HG03159 (cell line): ENCODE measurements around the gene ATAD3C.
A peak's percentile ranks its signal among the peaks of the same experiment; 100 is the strongest.
"Not testable (repeated sequence)": the region's sequence is repeated elsewhere in the genome, so short reads cannot be mapped to it uniquely, and the experiment has no call there.

Experiments
- ATAC-seq: cut with Tn5 transposase; IDR thresholded peaks from one replicate; pipeline ENCODE4 v1.9.1; 2021; ENCODE audit warnings: mild to moderate bottlenecking, moderate library complexity; ENCODE audit not compliant: unreplicated experiment

Gene ATAD3C

GRCh38 chr1:1494311-1494710 lies 44.8 kb downstream of the ATAD3C start:
- ATAC-seq: not testable (repeated sequence)

GRCh38 chr1:1495461-1495975 lies 46.0 kb downstream of the ATAD3C start:
- not testable (repeated sequence) for ATAC-seq

- not testable (repeated sequence) for ATAC-seq
Measured at GRCh38 chr1:1504777-1505365, 55.4 kb downstream of the ATAD3C start.

- ATAC-seq: not testable (repeated sequence)
Measured at GRCh38 chr1:1505366-1505798, 55.9 kb downstream of the ATAD3C start.

- ATAC-seq: not testable (repeated sequence)
Measured at GRCh38 chr1:1505801-1506200, 56.3 kb downstream of the ATAD3C start.

GRCh38 chr1:1507305-1507704 lies 57.8 kb downstream of the ATAD3C start:
- no peak for ATAC-seq

GRCh38 chr1:1508775-1509464 lies 59.4 kb downstream of the ATAD3C start:
- ATAC-seq: not testable (repeated sequence)

GRCh38 chr1:1509465-1509850 lies 60.0 kb downstream of the ATAD3C start:
- ATAC-seq: not testable (repeated sequence)

- no peak for ATAC-seq
Measured at GRCh38 chr1:1510912-1511532, 61.5 kb downstream of the ATAD3C start.

- peak; percentile 78 for ATAC-seq
Measured at GRCh38 chr1:1511533-1512285, 62.2 kb downstream of the ATAD3C start, which contains the start of gene ATAD3A. ATAD3A (plus strand) TSS chr1:1512162; CDS start chr1:1512269, 107 bp downstream.

- not testable (repeated sequence) for ATAC-seq
Measured at GRCh38 chr1:1512425-1512824, 62.9 kb downstream of the ATAD3C start.

GRCh38 chr1:1513675-1514074 lies 64.2 kb downstream of the ATAD3C start:
- not testable (repeated sequence) for ATAC-seq

- ATAC-seq: not testable (repeated sequence)
Measured at GRCh38 chr1:1514376-1514775, 64.9 kb downstream of the ATAD3C start.

GRCh38 chr1:1516923-1517322 lies 67.4 kb downstream of the ATAD3C start:
- ATAC-seq: not testable (repeated sequence)

GRCh38 chr1:1517973-1518620 lies 68.6 kb downstream of the ATAD3C start:
- ATAC-seq: no peak

GRCh38 chr1:1518621-1519007 lies 69.1 kb downstream of the ATAD3C start:
- not testable (repeated sequence) for ATAC-seq
